Activated CD8-positive, alpha-beta T cell treated with anti-CD3 and anti-CD28 coated beads for 36 hours (primary cell): Measurements from ENCODE around the gene SERGEF. TPM values are rescaled to one million over a fixed set of nuclear protein-coding genes. Genes with fewer than 3 reads are reported as not detected.
A peak's percentile ranks its signal among the peaks of the same experiment; 100 is the strongest.

ENCODE experiments used
- ATAC-seq: fragments of 200-7000 bp; cut with Tn5 transposase; one replicate; pipeline ENCODE4 v1.10.0; 2021; ENCODE audit warnings: mild to moderate bottlenecking, moderate library complexity
- CTCF ChIA-PET: fragments of 350-600 bp; sonication (Branson Sonifier 250); formaldehyde crosslinking; loops from one replicate; lab custom pipeline; 2021; ENCODE audit warnings: antibody characterized with exemption; lab: Charles Lee
- POLR2A ChIA-PET: fragments of 350-600 bp; sonication (Branson Sonifier 250); formaldehyde crosslinking; loops from one replicate; lab custom pipeline; 2021; ENCODE audit warnings: antibody characterized with exemption; lab: Charles Lee
- DNase-seq: peaks from one replicate; pipeline ENCODE4 v3.0.0-alpha.2; 2020
- H3K27ac Mint-ChIP-seq: one replicate; pipeline ENCODE4 v1.8.0; 2021; ENCODE audit warnings: mild to moderate bottlenecking, mixed read lengths
- H3K27me3 Mint-ChIP-seq: one replicate; pipeline ENCODE4 v1.8.0; 2021; ENCODE audit warnings: mixed read lengths
- H3K36me3 Mint-ChIP-seq: one replicate; pipeline ENCODE4 v1.8.0; 2021; ENCODE audit warnings: low read depth, mixed read lengths
- H3K4me1 Mint-ChIP-seq: one replicate; pipeline ENCODE4 v1.8.0; 2021; ENCODE audit warnings: low read depth, mixed read lengths
- H3K4me3 Mint-ChIP-seq: one replicate; pipeline ENCODE4 v1.8.0; 2021; ENCODE audit warnings: mild to moderate bottlenecking, moderate library complexity, mixed read lengths
- H3K9me3 Mint-ChIP-seq: one replicate; pipeline ENCODE4 v1.8.0; 2021; ENCODE audit warnings: mixed read lengths
- CTCF ChIP-seq: fragments of 200-600 bp; IDR thresholded peaks from one replicate; pipeline ENCODE4 v1.8.0; 2022; ENCODE audit warnings: antibody characterized with exemption, mild to moderate bottlenecking
- intact Hi-C: fragments of 100-400 bp; cut with micrococcal nuclease; formaldehyde crosslinking; loops from one replicate; pipeline ENCODE4 v1.10.0; 2022
- total RNA-seq, 2 experiments: library from RNA; stranded (reverse); gene quantifications; one replicate each; pipeline ENCODE4 v1.2.3, GENCODE V29; 2021

Gene SERGEF
- 10 to 100 TPM; 56.2 to 64.4 TPM for total RNA-seq

GRCh38 chr11:18012906-18013781 lies at the start of gene SERGEF:
TSS of gene SERGEF (minus strand) at chr11:18013047. CDS start at chr11:18013010, 37 bp downstream.
- Mint-ChIP-seq H3K4me1 (peaks cover 41% of the 10 kb centered on the region), H3K27ac (peak within 1 kb of the TSS; percentile 99), H3K9me3 (no peaks in the 10 kb centered on the region), H3K36me3 (no peaks in the 10 kb centered on the region), H3K4me3 (peak within 1 kb of the TSS; percentile 92), H3K27me3 (no peaks in the 10 kb centered on the region)
- DNase-seq: peak; percentile 94
- no peak for TF ChIP-seq CTCF
- POLR2A ChIA-PET: interaction anchor here (0.7 to 2.1 kb wide), 8 partner anchors 7 to 382 kb away, joined by 3 to 7 read pairs (median 4); partner anchors contain the start of genes GTF2H1, HPS5 and LDHA
- peak; percentile 94 for ATAC-seq
- CTCF ChIA-PET: interaction anchor here (1.1 to 1.9 kb wide), 5 partner anchors 11 to 93 kb away, joined by 3 to 4 read pairs (median 4); partner anchors contain the start of gene SAAL1
- intact Hi-C loops: loop anchor here (5.0 to 10.0 kb wide), 2 partner anchors 94 to 372 kb away; partner anchors contain the start of gene SAAL1

GRCh38 chr11:18061351-18061750 lies 48.5 kb upstream of the SERGEF start:
- Mint-ChIP-seq H3K9me3 (no peaks in the 10 kb centered on the region), H3K4me3 (no peak overlapping the region), H3K36me3 (no peaks in the 10 kb centered on the region), H3K27me3 (no peaks in the 10 kb centered on the region), H3K27ac (no peak overlapping the region), H3K4me1 (no peaks in the 10 kb centered on the region)
- TF ChIP-seq CTCF: no peak
- no peak for ATAC-seq
- no peak for DNase-seq
- intact Hi-C loops: no loop called here
- CTCF ChIA-PET: no interaction called here
- POLR2A ChIA-PET: no interaction called here

- ChIA-PET POLR2A (interaction anchor here (0.6 to 1.0 kb wide), 2 partner anchors 15 to 43 kb away, joined by 3 to 5 read pairs; partner anchors contain the start of gene SERGEF), CTCF (no interaction called here)
- Mint-ChIP-seq H3K27ac (no peak overlapping the region), H3K4me3 (no peak overlapping the region), H3K27me3 (no peaks in the 10 kb centered on the region), H3K36me3 (no peaks in the 10 kb centered on the region), H3K9me3 (no peaks in the 10 kb centered on the region), H3K4me1 (no peaks in the 10 kb centered on the region)
- intact Hi-C loops: no loop called here
- DNase-seq (no peak), ATAC-seq (no peak)
- no peak for TF ChIP-seq CTCF
These were observed 43.8 kb upstream of the SERGEF start for GRCh38 chr11:18056561-18057181.

GRCh38 chr11:18054511-18055103 lies 41.8 kb upstream of the SERGEF start:
- ChIA-PET CTCF (no interaction called here), POLR2A (interaction anchor here (0.6 kb wide), 1 partner anchor 730 kb away, joined by 3 read pairs; no protein-coding TSS in a partner anchor)
- Mint-ChIP-seq H3K27me3 (no peaks in the 10 kb centered on the region), H3K36me3 (no peaks in the 10 kb centered on the region), H3K4me3 (no peak overlapping the region), H3K4me1 (no peaks in the 10 kb centered on the region), H3K9me3 (no peaks in the 10 kb centered on the region), H3K27ac (no peak overlapping the region)
- TF ChIP-seq CTCF: no peak
- DNase-seq (no peak), ATAC-seq (no peak)
- intact Hi-C loops: no loop called here
